A549 (cell line): ENCODE results near the gene TBC1D24.

Experiments used
- CBX2 ChIP-seq: fragments of 200-600 bp; sonication (generic); IDR thresholded peaks from 2 replicates; pipeline ENCODE4 v1.6.1; 2016; ENCODE audit warnings: low read depth, mild to moderate bottlenecking, borderline replicate concordance
- CTCF ChIP-seq: fragments of >200 bp; sonication (Bioruptor Twin); formaldehyde crosslinking; IDR thresholded peaks from 3 replicates; pipeline ENCODE4 v1.5.1; 2016
- ESRRA ChIP-seq: fragments of 150-350 bp; IDR thresholded peaks from 2 replicates; pipeline ENCODE4 v1.6.1; 2014; ENCODE audit warnings: mild to moderate bottlenecking, low read length, borderline replicate concordance
- JUN ChIP-seq, 2 experiments: fragments of >200 bp; sonication (Bioruptor Twin); formaldehyde crosslinking; IDR thresholded peaks; 2 replicates in 1 of 2; 3 replicates in 1 of 2; pipeline ENCODE4 v1.6.1; 2016 to 2017
- JUNB ChIP-seq: fragments of >200 bp; sonication (Bioruptor Twin); formaldehyde crosslinking; IDR thresholded peaks from 2 replicates; pipeline ENCODE4 v1.6.1; 2016
- KDM5A ChIP-seq: fragments of 200-600 bp; sonication (generic); IDR thresholded peaks from 2 replicates; pipeline ENCODE4 v1.6.1; 2016; ENCODE audit warnings: antibody characterized with exemption, mild to moderate bottlenecking
- POLR2A ChIP-seq: IDR thresholded peaks from 2 replicates; pipeline ENCODE4 v1.6.1; 2012; ENCODE audit warnings: mild to moderate bottlenecking, low read length
- POLR2AphosphoS2 ChIP-seq: conservative IDR thresholded peaks from 2 replicates; pipeline ENCODE4 v1.6.1; 2012; ENCODE audit warnings: low read length, improper control_type of control experiment, inconsistent platforms
- RCOR1 ChIP-seq: fragments of 150-350 bp; IDR thresholded peaks from 2 replicates; pipeline ENCODE4 v1.6.1; 2014; ENCODE audit warnings: antibody characterized with exemption, low read length, low read depth
- RFX5 ChIP-seq: fragments of 450-650 bp; IDR thresholded peaks from 2 replicates; pipeline ENCODE4 v1.7.1; 2014; ENCODE audit warnings: antibody characterized with exemption, mild to moderate bottlenecking, moderate library complexity
- TF ChIP-seq, protein P1 (sequence below): fragments of 150-350 bp; IDR thresholded peaks from 2 replicates; pipeline ENCODE4 v1.6.1; 2014; ENCODE audit warnings: low read depth, mild to moderate bottlenecking, low read length
- TF ChIP-seq, protein P2 (sequence below): fragments of 200-600 bp; sonication (generic); IDR thresholded peaks from 2 replicates; pipeline ENCODE4 v1.6.1; 2016; ENCODE audit warnings: antibody characterized with exemption, mild to moderate bottlenecking, moderate library complexity

GRCh38 chr16:2475413-2476344, 752 bp downstream of the TBC1D24 start:
- no peak for TF ChIP-seq JUNB
- TF ChIP-seq, protein P1, sequence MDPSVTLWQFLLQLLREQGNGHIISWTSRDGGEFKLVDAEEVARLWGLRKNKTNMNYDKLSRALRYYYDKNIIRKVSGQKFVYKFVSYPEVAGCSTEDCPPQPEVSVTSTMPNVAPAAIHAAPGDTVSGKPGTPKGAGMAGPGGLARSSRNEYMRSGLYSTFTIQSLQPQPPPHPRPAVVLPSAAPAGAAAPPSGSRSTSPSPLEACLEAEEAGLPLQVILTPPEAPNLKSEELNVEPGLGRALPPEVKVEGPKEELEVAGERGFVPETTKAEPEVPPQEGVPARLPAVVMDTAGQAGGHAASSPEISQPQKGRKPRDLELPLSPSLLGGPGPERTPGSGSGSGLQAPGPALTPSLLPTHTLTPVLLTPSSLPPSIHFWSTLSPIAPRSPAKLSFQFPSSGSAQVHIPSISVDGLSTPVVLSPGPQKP, result no peak
- no peak for TF ChIP-seq POLR2AphosphoS2
- TF ChIP-seq CBX2, result no peak
- TF ChIP-seq, protein P2, sequence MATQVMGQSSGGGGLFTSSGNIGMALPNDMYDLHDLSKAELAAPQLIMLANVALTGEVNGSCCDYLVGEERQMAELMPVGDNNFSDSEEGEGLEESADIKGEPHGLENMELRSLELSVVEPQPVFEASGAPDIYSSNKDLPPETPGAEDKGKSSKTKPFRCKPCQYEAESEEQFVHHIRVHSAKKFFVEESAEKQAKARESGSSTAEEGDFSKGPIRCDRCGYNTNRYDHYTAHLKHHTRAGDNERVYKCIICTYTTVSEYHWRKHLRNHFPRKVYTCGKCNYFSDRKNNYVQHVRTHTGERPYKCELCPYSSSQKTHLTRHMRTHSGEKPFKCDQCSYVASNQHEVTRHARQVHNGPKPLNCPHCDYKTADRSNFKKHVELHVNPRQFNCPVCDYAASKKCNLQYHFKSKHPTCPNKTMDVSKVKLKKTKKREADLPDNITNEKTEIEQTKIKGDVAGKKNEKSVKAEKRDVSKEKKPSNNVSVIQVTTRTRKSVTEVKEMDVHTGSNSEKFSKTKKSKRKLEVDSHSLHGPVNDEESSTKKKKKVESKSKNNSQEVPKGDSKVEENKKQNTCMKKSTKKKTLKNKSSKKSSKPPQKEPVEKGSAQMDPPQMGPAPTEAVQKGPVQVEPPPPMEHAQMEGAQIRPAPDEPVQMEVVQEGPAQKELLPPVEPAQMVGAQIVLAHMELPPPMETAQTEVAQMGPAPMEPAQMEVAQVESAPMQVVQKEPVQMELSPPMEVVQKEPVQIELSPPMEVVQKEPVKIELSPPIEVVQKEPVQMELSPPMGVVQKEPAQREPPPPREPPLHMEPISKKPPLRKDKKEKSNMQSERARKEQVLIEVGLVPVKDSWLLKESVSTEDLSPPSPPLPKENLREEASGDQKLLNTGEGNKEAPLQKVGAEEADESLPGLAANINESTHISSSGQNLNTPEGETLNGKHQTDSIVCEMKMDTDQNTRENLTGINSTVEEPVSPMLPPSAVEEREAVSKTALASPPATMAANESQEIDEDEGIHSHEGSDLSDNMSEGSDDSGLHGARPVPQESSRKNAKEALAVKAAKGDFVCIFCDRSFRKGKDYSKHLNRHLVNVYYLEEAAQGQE, result no peak
- no peak for TF ChIP-seq KDM5A
- no peak for TF ChIP-seq RFX5
- TF ChIP-seq JUN (IDR thresholded peaks at IDR 0.05), result no peak
- TF ChIP-seq ESRRA, result no peak
- no peak for TF ChIP-seq CTCF
- TF ChIP-seq POLR2A, result no peak
- TF ChIP-seq RCOR1, result no peak
